Activated T-cell treated with anti-CD3 and anti-CD28 coated beads, Interleukin-2, amount 50 U/mL, for 24 hours (primary cell): ENCODE data around the gene LCN1.
"Not testable (repeated sequence)": the region's sequence is repeated elsewhere in the genome, so short reads cannot be mapped to it uniquely, and the experiment has no call there.

Experiments used
- DNase-seq: peaks from one replicate; pipeline ENCODE4 v3.0.0-alpha.2; 2020
- H3K27ac Mint-ChIP-seq: 2 replicates; pipeline ENCODE4 v1.8.0; 2020; ENCODE audit warnings: mild to moderate bottlenecking, mixed read lengths
- H3K27me3 Mint-ChIP-seq: 2 replicates; pipeline ENCODE4 v1.8.0; 2020; ENCODE audit warnings: mixed read lengths
- H3K36me3 Mint-ChIP-seq: 2 replicates; pipeline ENCODE4 v1.8.0; 2020; ENCODE audit warnings: low read depth, mixed read lengths
- H3K4me1 Mint-ChIP-seq: 2 replicates; pipeline ENCODE4 v1.8.0; 2020; ENCODE audit warnings: low read depth, mixed read lengths
- H3K4me3 Mint-ChIP-seq: 2 replicates; pipeline ENCODE4 v1.8.0; 2020; ENCODE audit warnings: mild to moderate bottlenecking, moderate library complexity, mixed read lengths
- H3K9me3 Mint-ChIP-seq: 2 replicates; pipeline ENCODE4 v1.8.0; 2020; ENCODE audit warnings: mixed read lengths

Gene LCN1

GRCh38 chr9:135522137-135522877 is 1.1 kb downstream of the LCN1 start:
- Mint-ChIP-seq H3K36me3 (no peaks in the 10 kb centered on the region), H3K27ac (no peak overlapping the region), H3K9me3 (no peaks in the 10 kb centered on the region)

GRCh38 chr9:135522931-135523330 is 1.7 kb downstream of the LCN1 start:
- peaks cover 13% of the 10 kb centered on the region for H3K27me3 Mint-ChIP-seq
- H3K27ac Mint-ChIP-seq, result no peak overlapping the region
- no peak overlapping the region for H3K4me3 Mint-ChIP-seq
- no peaks in the 10 kb centered on the region for H3K4me1 Mint-ChIP-seq
- H3K9me3 Mint-ChIP-seq, result no peaks in the 10 kb centered on the region
- DNase-seq, result no peak
- H3K36me3 Mint-ChIP-seq, result no peaks in the 10 kb centered on the region

More at GRCh38 chr9:135522137-135522877, 1.1 kb downstream of the LCN1 start:
- H3K4me1 Mint-ChIP-seq, result no peaks in the 10 kb centered on the region
- no peak overlapping the region for H3K4me3 Mint-ChIP-seq
- H3K27me3 Mint-ChIP-seq, result peaks cover 17% of the 10 kb centered on the region
- DNase-seq, result peak; percentile 3

- Mint-ChIP-seq H3K27ac (no peak overlapping the region), H3K27me3 (peaks cover 7% of the 10 kb centered on the region), H3K36me3 (no peaks in the 10 kb centered on the region), H3K4me1 (no peaks in the 10 kb centered on the region), H3K9me3 (no peaks in the 10 kb centered on the region), H3K4me3 (no peak overlapping the region)
- DNase-seq, result no peak
These were observed 2.4 kb downstream of the LCN1 start for GRCh38 chr9:135523521-135524129.

GRCh38 chr9:135524130-135524861 is 3.1 kb downstream of the LCN1 start:
- no peak for DNase-seq
- H3K4me3 Mint-ChIP-seq, result no peak overlapping the region
- no peaks in the 10 kb centered on the region for H3K36me3 Mint-ChIP-seq
- no peak overlapping the region for H3K27ac Mint-ChIP-seq
- peaks cover 7% of the 10 kb centered on the region for H3K27me3 Mint-ChIP-seq
- no peaks in the 10 kb centered on the region for H3K4me1 Mint-ChIP-seq
- no peaks in the 10 kb centered on the region for H3K9me3 Mint-ChIP-seq

- DNase-seq, result no peak
- peaks cover 10% of the 10 kb centered on the region for H3K27me3 Mint-ChIP-seq
These were observed 4.2 kb downstream of the LCN1 start for GRCh38 chr9:135525241-135526088.

GRCh38 chr9:135526089-135526729 is 5.0 kb downstream of the LCN1 start:
- Mint-ChIP-seq H3K27me3 (peaks cover 13% of the 10 kb centered on the region), H3K4me1 (no peaks in the 10 kb centered on the region), H3K36me3 (no peaks in the 10 kb centered on the region), H3K9me3 (no peaks in the 10 kb centered on the region), H3K4me3 (no peak overlapping the region), H3K27ac (no peak overlapping the region)
- peak; percentile 8 for DNase-seq

More at GRCh38 chr9:135525241-135526088, 4.2 kb downstream of the LCN1 start:
- Mint-ChIP-seq H3K4me3 (no peak overlapping the region), H3K27ac (no peak overlapping the region), H3K4me1 (no peaks in the 10 kb centered on the region), H3K36me3 (no peaks in the 10 kb centered on the region), H3K9me3 (no peaks in the 10 kb centered on the region)

- DNase-seq, result peak; percentile 16
- no peak overlapping the region for H3K27ac Mint-ChIP-seq
- peaks cover 15% of the 10 kb centered on the region for H3K27me3 Mint-ChIP-seq
- H3K36me3 Mint-ChIP-seq, result no peaks in the 10 kb centered on the region
- H3K4me1 Mint-ChIP-seq, result no peaks in the 10 kb centered on the region
- H3K4me3 Mint-ChIP-seq, result no peak overlapping the region
- H3K9me3 Mint-ChIP-seq, result no peaks in the 10 kb centered on the region
These were observed 5.7 kb downstream of the LCN1 start for GRCh38 chr9:135526730-135527571.

GRCh38 chr9:135528842-135529435 is 7.7 kb downstream of the LCN1 start:
- DNase-seq, H3K36me3 Mint-ChIP-seq, H3K4me1 Mint-ChIP-seq, H3K27ac Mint-ChIP-seq, H3K4me3 Mint-ChIP-seq, H3K9me3 Mint-ChIP-seq: not testable (repeated sequence)
- H3K27me3 Mint-ChIP-seq, result peaks cover 19% of the 10 kb centered on the region

GRCh38 chr9:135530146-135530545 is 8.9 kb downstream of the LCN1 start:
- H3K27ac Mint-ChIP-seq, result no peak overlapping the region
- H3K4me1 Mint-ChIP-seq, result no peaks in the 10 kb centered on the region
- no peaks in the 10 kb centered on the region for H3K9me3 Mint-ChIP-seq
- no peaks in the 10 kb centered on the region for H3K36me3 Mint-ChIP-seq
- H3K4me3 Mint-ChIP-seq, result no peak overlapping the region
- H3K27me3 Mint-ChIP-seq, result peaks cover 25% of the 10 kb centered on the region
- no peak for DNase-seq

- H3K27me3 Mint-ChIP-seq, result peaks cover 27% of the 10 kb centered on the region
- H3K4me3 Mint-ChIP-seq, result no peak overlapping the region
- H3K36me3 Mint-ChIP-seq, result no peaks in the 10 kb centered on the region
- H3K9me3 Mint-ChIP-seq, result no peaks in the 10 kb centered on the region
- DNase-seq, result no peak
- H3K4me1 Mint-ChIP-seq, result no peaks in the 10 kb centered on the region
- H3K27ac Mint-ChIP-seq, result no peak overlapping the region
These were observed 9.9 kb downstream of the LCN1 start for GRCh38 chr9:135531096-135531495.

GRCh38 chr9:135533113-135533512 is 11.9 kb downstream of the LCN1 start:
- H3K4me3 Mint-ChIP-seq, result no peak overlapping the region
- no peak overlapping the region for H3K27ac Mint-ChIP-seq
- H3K36me3 Mint-ChIP-seq, result no peaks in the 10 kb centered on the region
- no peaks in the 10 kb centered on the region for H3K4me1 Mint-ChIP-seq
- no peaks in the 10 kb centered on the region for H3K9me3 Mint-ChIP-seq
- DNase-seq, result no peak
- H3K27me3 Mint-ChIP-seq, result peaks cover 31% of the 10 kb centered on the region

GRCh38 chr9:135533674-135534073 is 12.4 kb downstream of the LCN1 start:
- H3K27me3 Mint-ChIP-seq, result peaks cover 35% of the 10 kb centered on the region
- H3K4me3 Mint-ChIP-seq, result no peak overlapping the region
- H3K36me3 Mint-ChIP-seq, result no peaks in the 10 kb centered on the region
- no peak overlapping the region for H3K27ac Mint-ChIP-seq
- no peak for DNase-seq
- H3K4me1 Mint-ChIP-seq, result no peaks in the 10 kb centered on the region
- H3K9me3 Mint-ChIP-seq, result no peaks in the 10 kb centered on the region

- not testable (repeated sequence) for H3K9me3 Mint-ChIP-seq, H3K27ac Mint-ChIP-seq
These were observed 13.0 kb downstream of the LCN1 start for GRCh38 chr9:135534192-135534711.

More at GRCh38 chr9:135534192-135534711, 13.0 kb downstream of the LCN1 start:
- H3K4me3 Mint-ChIP-seq, DNase-seq, H3K36me3 Mint-ChIP-seq, H3K4me1 Mint-ChIP-seq: not testable (repeated sequence)
- peaks cover 40% of the 10 kb centered on the region for H3K27me3 Mint-ChIP-seq
